ENCODE measurements around the gene ORMDL3. TPM values are rescaled to one million over a fixed set of nuclear protein-coding genes. Genes with fewer than 3 reads are reported as not detected.
"Not testable (repeated sequence)": the region's sequence is repeated elsewhere in the genome, so short reads cannot be mapped to it uniquely, and the experiment has no call there.

ORMDL3 gene
- total RNA-seq, 1 donor from 2014 or later: 59.4 TPM

DNA sequence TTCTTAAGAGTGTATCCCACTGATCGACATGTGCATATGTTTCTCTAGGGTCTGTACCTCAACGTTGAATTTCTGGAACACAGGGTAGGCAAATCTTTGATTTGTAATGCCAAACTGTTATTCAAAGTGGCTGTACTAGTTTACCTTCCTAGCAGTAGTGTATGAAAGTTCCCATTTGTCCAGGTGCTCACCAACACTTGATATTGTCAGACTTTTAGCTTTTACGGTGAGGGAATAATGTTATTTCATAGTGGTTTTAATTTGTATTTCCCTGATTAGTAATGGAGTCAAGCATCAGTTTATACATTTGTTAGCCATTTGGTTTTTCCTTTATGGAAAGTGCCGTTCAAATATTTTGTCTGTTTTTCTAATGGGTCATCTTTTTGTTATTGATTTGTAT, 29.3 kb downstream of the ORMDL3 start:
- H3K9me3 Mint-ChIP-seq (ENCODE audit: unreplicated experiment): no peaks in the 10 kb centered on the region
- no peak overlapping the region for H3K4me3 Mint-ChIP-seq (ENCODE audit: unreplicated experiment)
- H3K27ac Mint-ChIP-seq (ENCODE audit: unreplicated experiment): no peak overlapping the region
- H3K36me3 Mint-ChIP-seq (ENCODE audit: unreplicated experiment): no peaks in the 10 kb centered on the region
- no peak for DNase-seq (ENCODE audit: extremely low spot score, unreplicated experiment)
- H3K27me3 Mint-ChIP-seq (ENCODE audit: unreplicated experiment): peaks cover 28% of the 10 kb centered on the region
- no peaks in the 10 kb centered on the region for H3K4me1 Mint-ChIP-seq (ENCODE audit: unreplicated experiment)
- TF ChIP-seq, protein P1, sequence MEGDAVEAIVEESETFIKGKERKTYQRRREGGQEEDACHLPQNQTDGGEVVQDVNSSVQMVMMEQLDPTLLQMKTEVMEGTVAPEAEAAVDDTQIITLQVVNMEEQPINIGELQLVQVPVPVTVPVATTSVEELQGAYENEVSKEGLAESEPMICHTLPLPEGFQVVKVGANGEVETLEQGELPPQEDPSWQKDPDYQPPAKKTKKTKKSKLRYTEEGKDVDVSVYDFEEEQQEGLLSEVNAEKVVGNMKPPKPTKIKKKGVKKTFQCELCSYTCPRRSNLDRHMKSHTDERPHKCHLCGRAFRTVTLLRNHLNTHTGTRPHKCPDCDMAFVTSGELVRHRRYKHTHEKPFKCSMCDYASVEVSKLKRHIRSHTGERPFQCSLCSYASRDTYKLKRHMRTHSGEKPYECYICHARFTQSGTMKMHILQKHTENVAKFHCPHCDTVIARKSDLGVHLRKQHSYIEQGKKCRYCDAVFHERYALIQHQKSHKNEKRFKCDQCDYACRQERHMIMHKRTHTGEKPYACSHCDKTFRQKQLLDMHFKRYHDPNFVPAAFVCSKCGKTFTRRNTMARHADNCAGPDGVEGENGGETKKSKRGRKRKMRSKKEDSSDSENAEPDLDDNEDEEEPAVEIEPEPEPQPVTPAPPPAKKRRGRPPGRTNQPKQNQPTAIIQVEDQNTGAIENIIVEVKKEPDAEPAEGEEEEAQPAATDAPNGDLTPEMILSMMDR (IDR thresholded peaks at IDR 0.05): no peak

DNA sequence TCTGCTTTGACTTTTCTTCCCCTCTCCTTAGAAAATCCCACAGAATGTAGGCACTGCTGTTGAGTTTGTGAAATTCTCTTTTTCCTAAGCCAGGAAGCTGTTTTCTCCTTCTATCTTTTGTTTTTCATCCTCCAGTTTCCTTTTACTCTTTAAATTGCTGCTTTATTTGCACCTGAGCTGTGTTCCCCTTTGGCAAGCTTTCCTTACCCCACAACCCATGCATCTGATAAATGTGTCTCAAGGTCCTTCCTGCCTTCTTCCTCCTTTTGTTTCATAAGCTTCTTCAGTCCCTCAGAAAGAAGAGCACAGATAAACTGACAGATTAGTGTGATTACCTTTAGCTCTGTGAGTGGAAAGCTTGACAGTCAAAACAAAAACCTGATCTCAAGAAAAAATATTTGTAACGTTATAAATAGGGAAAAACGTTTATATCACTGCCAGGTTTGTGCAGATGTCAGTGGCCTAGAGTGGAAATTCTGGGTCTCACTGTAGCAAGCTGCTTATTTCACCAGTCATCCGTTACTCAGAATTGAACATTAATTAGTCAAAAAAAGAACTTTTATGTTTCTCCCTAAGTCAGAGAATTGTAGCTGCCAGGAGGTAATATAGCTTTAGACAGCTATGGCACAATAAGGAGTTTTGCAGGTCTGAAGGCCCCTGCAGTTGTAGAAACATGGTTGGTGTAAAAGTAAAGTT, 32.6 kb downstream of the ORMDL3 start:
- H3K36me3 Mint-ChIP-seq (ENCODE audit: unreplicated experiment): no peaks in the 10 kb centered on the region
- no peak overlapping the region for H3K27ac Mint-ChIP-seq (ENCODE audit: unreplicated experiment)
- no peak overlapping the region for H3K4me3 Mint-ChIP-seq (ENCODE audit: unreplicated experiment)
- H3K27me3 Mint-ChIP-seq (ENCODE audit: unreplicated experiment): peaks cover 48% of the 10 kb centered on the region
- no peak for DNase-seq (ENCODE audit: extremely low spot score, unreplicated experiment)
- H3K9me3 Mint-ChIP-seq (ENCODE audit: unreplicated experiment): no peaks in the 10 kb centered on the region
- TF ChIP-seq, protein P1 (IDR thresholded peaks at IDR 0.05): no peak
- H3K4me1 Mint-ChIP-seq (ENCODE audit: unreplicated experiment): no peaks in the 10 kb centered on the region

DNA sequence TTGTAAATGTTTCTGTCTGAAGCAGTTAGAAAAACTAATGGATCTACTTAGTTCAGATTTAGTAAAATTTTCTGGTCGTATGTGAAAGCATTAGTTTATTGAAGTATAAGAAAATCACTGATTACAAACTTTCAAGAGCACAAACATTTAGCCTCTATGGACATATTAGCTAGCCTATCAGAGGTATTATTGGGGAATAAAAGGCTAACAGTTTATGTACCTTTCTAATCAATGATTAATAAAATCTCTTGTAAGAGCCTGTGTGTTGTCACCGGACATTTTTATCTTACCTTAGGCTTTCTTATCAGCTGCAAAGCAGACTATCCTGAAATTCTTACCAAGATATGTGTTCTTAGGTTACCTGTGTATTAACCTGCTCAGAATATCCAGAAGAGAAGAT, 38.2 kb downstream of the ORMDL3 start:
- TF ChIP-seq, protein P1 (IDR thresholded peaks at IDR 0.05): no peak
- no peaks in the 10 kb centered on the region for H3K9me3 Mint-ChIP-seq (ENCODE audit: unreplicated experiment)

DNA sequence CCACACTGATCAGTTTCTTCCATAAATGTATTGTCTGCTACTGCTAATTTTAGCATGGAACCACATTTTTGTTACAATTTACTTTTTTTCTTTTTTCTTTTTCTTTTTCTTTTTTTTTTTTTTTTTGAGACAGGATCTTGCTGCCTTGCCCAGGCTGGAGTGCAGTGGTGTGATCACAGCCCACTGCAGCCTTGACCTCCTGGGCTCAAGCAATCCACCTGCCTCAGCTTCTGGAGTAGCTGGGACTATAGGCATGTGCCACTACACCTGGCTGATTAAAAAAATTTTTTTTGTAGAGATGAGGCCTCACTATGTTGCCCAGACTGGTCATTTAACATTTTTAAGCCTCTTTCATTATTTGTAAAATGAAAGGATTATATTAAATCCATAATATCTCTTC, 40.3 kb downstream of the ORMDL3 start:
- H3K27ac Mint-ChIP-seq (ENCODE audit: unreplicated experiment): no peak overlapping the region
- no peak for DNase-seq (ENCODE audit: extremely low spot score, unreplicated experiment)
- H3K4me1 Mint-ChIP-seq (ENCODE audit: unreplicated experiment): no peaks in the 10 kb centered on the region
- peaks cover 76% of the 10 kb centered on the region for H3K27me3 Mint-ChIP-seq (ENCODE audit: unreplicated experiment)
- H3K36me3 Mint-ChIP-seq (ENCODE audit: unreplicated experiment): no peaks in the 10 kb centered on the region
- TF ChIP-seq, protein P1 (IDR thresholded peaks at IDR 0.05): no peak
- H3K4me3 Mint-ChIP-seq (ENCODE audit: unreplicated experiment): no peak overlapping the region
- H3K9me3 Mint-ChIP-seq (ENCODE audit: unreplicated experiment): no peaks in the 10 kb centered on the region

More for the DNA sequence above, 38.2 kb downstream of the ORMDL3 start:
- H3K4me1 Mint-ChIP-seq (ENCODE audit: unreplicated experiment): no peaks in the 10 kb centered on the region
- no peaks in the 10 kb centered on the region for H3K36me3 Mint-ChIP-seq (ENCODE audit: unreplicated experiment)
- no peak overlapping the region for H3K27ac Mint-ChIP-seq (ENCODE audit: unreplicated experiment)
- peaks cover 73% of the 10 kb centered on the region for H3K27me3 Mint-ChIP-seq (ENCODE audit: unreplicated experiment)
- no peak for DNase-seq (ENCODE audit: extremely low spot score, unreplicated experiment)
- no peak overlapping the region for H3K4me3 Mint-ChIP-seq (ENCODE audit: unreplicated experiment)

DNA sequence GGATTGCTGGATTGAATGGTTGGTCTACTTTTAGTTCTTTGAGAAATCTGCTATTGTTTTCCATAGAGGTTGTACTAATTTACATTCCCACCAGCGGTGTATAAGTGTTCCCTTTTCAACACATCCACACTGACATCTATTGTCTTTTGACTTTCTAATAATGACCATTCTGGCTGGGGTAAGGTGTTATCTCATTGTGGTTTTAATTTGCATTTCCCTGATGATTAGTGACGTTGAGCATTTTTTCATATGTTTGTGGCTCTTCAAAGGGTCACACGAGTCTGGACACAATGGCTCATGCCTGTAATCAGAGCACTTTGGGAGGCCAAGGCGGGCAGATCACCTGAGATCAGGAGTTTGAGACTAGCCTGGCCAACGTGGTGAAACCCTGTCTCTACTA, 41.3 kb downstream of the ORMDL3 start:
- H3K36me3 Mint-ChIP-seq (ENCODE audit: unreplicated experiment); DNase-seq (ENCODE audit: extremely low spot score, unreplicated experiment): not testable (repeated sequence)
- peaks cover 78% of the 10 kb centered on the region for H3K27me3 Mint-ChIP-seq (ENCODE audit: unreplicated experiment)

More for the DNA sequence above, 41.3 kb downstream of the ORMDL3 start:
- H3K9me3 Mint-ChIP-seq (ENCODE audit: unreplicated experiment); H3K4me3 Mint-ChIP-seq (ENCODE audit: unreplicated experiment); H3K4me1 Mint-ChIP-seq (ENCODE audit: unreplicated experiment); H3K27ac Mint-ChIP-seq (ENCODE audit: unreplicated experiment): not testable (repeated sequence)

Measured in osteocyte (in vitro differentiated cells).